ENCODE data around the gene GAREM1.
A peak's percentile ranks its signal among the peaks of the same experiment; 100 is the strongest.
"Not testable (repeated sequence)": the region's sequence is repeated elsewhere in the genome, so short reads cannot be mapped to it uniquely, and the experiment has no call there.

The GAREM1 gene

DNA sequence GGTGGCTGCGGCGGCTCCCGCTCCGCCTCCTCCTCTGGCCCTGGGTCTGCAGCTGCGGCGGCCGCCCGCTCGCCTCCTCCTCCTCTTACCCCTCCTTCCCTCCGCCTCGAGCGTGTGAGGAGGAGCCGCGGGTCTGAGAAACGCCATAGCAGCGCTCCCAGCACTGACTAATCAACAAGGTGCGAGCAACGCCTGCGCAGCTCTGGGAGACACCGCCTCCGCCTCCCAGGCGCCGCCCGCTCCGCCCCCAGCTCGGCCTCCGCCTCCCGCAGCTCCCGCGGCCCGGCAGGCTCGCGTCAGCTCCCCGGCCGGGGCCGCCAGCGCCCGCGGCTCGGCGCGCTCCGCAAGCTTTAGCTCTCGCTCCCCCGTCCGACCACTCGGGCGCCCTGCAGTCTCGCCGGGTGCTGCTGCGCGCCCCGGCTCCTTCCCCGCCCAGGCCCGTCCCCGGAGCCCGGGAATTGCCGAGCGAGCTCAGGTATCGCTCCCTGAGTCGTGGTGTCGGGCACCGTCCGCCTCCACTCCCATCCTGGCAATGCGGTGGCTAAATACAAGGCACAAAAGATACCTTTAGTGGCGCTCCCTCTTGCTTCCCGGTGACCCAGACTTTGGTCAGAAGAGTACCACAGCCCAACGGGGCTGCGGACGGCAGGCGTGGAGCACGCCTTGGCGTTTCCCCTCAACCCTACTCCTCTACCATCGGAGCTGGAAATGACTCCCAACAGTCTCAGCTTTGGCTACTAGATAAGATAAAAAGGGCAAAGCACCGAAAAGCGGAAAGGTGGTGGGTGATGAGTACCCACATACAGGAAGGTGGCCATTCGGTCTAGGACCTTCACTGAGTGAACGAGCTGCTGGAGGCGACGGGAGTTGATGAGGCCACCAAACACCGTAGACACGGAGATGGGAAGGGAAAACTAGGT, at the start of gene GAREM1:
Gene GAREM1 (minus strand): TSS at position 169 of the 920 bp plus-strand sequence. CDS start 454 bp downstream, outside the sequence.
- peak; percentile 99 for DNase-seq (ENCODE audit: low read depth)

DNA sequence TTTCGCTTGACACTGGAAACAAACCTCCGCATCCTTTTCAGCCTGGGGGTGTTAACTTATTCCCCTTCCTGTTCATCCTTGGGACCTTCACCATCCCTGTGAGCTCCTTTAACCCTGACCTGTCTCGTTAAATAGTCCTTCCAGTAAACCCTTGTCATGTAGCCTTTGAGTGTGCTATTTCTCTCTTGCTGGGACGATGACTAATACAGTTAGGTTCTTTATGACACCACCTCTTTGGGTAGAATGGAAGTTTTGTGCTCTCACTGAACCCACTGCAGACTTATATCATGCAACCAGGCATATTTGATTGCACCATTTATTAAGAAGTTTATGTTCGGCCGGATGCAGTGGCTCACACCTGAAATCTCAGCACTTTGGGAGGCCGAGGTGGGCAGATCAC, 40.5 kb upstream of the GAREM1 start:
- no peak for DNase-seq (ENCODE audit: low read depth)

- no peak for DNase-seq (ENCODE audit: low read depth)
Observed at GRCh38 chr18:32509111-32509510, 38.4 kb upstream of the GAREM1 start.

DNA sequence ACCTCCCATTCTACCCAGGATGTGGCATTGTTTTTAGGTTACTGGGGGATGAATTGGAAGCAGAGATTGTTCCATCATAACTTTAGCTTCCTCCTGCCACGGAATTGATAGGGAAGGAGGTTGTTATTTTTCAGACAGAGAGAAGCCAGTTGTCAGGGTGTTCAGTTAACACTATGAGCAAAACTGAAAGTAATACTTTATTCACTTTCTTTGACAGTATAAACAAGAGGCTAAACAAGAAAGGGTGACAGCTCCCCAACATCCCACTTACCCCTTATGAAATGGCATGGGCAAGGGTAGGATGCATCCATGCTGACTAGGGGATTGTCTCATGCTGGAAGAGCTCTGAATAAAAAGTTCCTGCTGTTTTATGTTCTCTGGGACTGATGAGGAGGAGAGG, 36.4 kb upstream of the GAREM1 start:
- DNase-seq (ENCODE audit: low read depth) = no peak

GRCh38 chr18:32502014-32502413, 31.3 kb upstream of the GAREM1 start:
- no peak for DNase-seq (ENCODE audit: low read depth)

DNA sequence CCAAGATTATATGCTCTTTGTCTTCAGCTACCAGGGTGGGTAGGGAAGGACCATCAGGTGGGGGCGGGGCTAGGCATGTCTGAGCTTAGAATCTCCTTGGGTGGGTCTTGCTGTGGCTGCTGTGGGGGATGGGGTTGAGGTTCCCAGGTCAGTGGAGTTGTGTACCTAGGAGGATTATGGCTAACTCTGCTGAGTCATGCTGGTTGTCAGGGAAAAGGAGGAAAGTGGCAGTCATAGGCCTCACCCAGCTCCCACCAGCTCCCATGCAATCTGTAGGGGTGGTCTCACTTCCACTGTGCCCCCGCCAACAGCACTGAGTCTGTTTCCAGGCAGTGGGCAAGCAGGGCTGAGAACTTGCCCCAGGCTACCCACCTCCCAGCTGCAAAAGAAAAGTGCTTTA, 30.6 kb upstream of the GAREM1 start:
- DNase-seq (ENCODE audit: low read depth) = not testable (repeated sequence)

- DNase-seq (ENCODE audit: low read depth) = no peak
Observed at GRCh38 chr18:32483002-32483401, 12.3 kb upstream of the GAREM1 start.

DNA sequence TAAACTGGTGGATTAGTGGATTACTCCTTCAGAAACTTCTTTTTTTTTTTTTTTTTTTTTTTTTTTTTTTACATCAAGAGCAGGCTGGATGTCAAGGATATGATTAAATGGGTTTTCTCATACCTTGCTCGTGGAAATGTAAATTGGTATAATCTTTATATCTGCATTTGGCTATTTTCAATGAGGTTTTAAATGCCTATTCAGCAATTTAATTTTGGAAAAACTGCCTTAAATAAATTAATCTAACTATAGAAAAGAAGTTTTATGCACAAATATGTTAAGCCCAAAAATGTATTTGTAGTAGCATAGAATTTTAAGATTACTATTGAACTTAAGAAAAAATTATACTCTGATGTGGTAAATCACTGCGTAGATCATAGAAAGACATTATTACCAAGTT, 11.4 kb upstream of the GAREM1 start:
- DNase-seq (ENCODE audit: low read depth) = no peak

DNA sequence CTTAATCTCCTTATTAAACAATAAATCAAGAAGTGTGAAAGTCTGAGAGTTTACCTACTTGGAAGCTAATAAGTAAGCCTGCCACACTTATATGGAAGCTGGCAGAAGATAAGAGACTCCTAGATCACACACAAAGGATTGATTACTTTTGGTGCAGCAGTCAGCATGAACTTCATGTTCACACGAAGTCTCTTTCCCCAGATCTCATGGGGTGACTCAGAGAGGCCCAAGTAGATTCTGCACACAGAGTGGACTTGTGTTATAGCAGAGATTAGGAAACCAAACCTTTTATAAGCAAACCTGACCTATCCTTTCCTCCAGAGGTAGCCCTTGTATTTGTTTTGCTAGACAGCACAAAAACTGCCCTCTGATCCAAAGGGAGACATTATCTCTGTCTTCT, 9.9 kb upstream of the GAREM1 start:
- no peak for DNase-seq (ENCODE audit: low read depth)

GRCh38 chr18:32478807-32479206, 8.1 kb upstream of the GAREM1 start:
- no peak for DNase-seq (ENCODE audit: low read depth)

- no peak for DNase-seq (ENCODE audit: low read depth)
Observed at GRCh38 chr18:32478317-32478716, 7.6 kb upstream of the GAREM1 start.

DNA sequence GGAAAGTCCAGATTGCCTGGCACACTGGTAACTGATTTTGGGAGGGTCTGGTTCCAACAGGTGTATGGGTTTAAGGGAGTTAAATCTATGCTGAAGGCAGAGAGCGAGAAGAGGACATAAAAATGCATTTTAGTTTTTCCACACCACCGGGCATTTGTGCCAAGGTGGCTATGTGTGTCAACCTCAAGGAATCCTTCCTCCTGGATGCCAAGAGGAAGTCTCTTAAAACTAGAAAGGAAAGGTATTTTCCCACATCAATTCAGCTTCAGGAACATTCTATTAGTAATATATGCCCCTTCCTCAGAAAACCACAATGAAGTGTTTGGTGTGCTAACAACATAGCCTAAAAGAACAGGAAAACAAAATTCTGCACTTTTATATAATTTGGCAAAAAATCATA, 5.4 kb upstream of the GAREM1 start:
- no peak for DNase-seq (ENCODE audit: low read depth)

DNA sequence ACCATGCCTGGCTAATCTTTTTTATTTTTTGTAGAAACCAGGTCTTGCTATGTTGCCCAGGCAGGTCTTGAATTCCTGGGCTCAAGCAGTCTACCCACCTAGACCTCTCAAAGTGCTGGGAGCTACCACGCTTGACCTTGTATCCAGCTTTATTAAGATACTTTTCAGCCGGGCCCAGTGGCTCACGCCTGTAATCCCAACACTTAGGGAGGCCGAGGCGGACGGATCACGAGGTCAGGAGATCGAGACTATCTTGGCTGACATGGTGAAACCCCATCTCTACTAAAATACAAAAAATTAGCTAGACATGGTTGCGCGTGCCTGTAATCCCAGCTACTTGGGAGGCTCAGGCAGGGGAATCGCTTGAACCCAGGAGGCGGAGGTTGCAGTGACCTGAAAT, 4.4 kb upstream of the GAREM1 start:
- DNase-seq (ENCODE audit: low read depth) = not testable (repeated sequence)

DNA sequence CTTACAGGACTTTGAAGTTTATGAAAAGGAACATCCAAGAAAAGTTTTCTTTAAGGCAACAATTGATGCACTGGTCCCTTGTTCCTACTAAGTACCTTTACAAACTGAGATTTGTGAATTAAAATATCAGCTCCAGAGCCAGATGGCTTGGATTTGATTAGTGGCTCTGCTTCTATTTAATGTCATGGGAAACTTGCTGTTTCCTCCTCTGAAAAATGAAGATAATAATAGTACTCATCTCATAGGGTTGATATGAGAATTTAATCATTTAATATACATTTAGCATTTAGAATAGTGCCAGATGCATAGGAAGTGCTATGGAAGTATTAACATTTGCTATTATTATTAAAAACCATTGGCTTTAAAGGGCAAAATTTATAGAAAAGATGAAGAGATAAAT, 2.6 kb upstream of the GAREM1 start:
- no peak for DNase-seq (ENCODE audit: low read depth)

DNA sequence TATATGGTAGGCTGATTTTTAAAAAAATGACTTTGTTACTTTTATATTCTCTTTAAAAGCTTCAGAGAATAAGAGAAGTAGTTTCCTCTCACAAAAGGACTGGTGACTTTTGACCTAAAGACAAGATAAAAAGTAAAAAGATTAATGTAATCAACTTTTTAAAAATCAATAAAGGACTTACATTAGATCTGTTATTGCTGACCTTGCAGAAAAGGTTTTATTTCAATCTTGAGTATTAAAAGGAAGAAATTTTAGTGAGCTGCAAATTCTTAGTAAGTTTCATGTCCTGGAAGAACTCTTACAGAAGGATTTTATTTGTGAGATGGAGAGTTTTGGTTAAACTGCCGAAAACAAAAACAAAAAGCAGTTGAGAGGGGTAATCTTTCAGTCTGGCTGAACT, 2.2 kb upstream of the GAREM1 start:
- no peak for DNase-seq (ENCODE audit: low read depth)

DNA sequence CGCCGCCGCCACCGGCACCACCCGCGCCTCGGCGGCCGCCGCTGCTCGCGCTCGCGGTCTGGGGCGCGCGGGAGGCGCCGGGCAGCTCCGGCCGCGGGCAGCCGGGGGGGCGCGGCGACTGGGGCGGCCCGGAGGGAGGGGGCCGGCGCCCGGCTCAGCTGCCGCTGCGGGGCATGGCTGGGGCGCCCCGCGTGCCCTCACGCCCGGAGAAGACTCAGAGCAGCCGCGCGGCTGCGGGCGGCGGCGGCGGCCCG, 295 bp downstream of the GAREM1 start:
- no peak for DNase-seq (ENCODE audit: low read depth)

GRCh38 chr18:32469691-32470459, 807 bp downstream of the GAREM1 start:
- DNase-seq (ENCODE audit: low read depth) = peak; percentile 43

DNA sequence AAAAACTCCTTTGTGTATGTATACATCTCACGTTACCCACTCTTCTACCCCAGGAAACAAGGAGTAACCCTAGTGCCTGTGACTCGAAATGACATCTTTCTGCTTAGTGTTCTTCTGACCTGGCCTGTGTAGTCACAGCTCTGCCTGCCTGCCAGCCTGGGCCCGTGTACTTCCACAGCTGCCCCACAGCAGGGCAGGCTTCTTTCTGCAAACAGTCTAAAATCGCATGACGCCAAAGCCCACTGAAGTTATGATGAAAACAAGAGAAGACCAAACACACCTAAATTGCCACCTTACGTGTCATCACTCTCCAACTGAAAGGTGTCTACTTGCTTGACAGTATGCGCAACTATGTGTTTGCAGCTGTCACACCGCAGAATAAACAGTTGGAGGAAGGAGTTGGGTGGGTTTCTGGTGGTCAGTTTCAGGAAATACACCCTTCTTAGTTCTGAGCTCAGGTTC, 1.5 kb downstream of the GAREM1 start:
- peak; percentile 14 for DNase-seq (ENCODE audit: low read depth)

GRCh38 chr18:32468147-32468845, 2.4 kb downstream of the GAREM1 start:
- no peak for DNase-seq (ENCODE audit: low read depth)

DNA sequence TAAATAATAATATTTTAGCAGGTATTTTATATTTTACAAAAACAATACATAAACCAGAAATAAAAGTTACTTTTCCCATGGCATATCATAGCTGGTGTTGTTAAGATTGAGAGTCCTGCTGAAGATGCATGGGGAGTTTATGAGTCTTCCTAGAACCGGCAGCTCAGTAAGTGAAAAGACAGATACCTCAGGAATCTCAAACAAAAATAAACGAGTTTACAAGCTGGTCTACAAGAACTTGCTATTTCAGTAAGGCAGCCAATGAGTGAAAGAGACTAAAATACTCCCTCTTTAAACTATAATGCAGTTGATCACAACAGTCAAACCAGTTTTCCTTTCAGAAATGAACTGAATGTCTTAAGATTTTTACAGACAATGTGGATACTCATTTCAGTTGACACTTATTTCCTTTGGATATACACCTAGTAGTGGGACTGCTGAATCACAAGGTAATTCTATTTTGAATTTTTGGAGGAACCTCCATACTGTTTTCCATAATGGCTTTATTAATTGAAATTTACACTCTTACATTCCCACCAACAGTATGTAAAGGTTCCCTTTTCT, 8.9 kb downstream of the GAREM1 start:
- no peak for DNase-seq (ENCODE audit: low read depth)

GRCh38 chr18:32460171-32460731, 10.4 kb downstream of the GAREM1 start:
- DNase-seq (ENCODE audit: low read depth) = no peak

Measured in iris pigment epithelial cell (primary cell).